Measurements from ENCODE around the gene ATP11A.

GRCh38 chr13:112852808-112853207 lies 163.0 kb downstream of the ATP11A start:
- no peak for TF ChIP-seq CTCF (IDR thresholded peaks at IDR 0.05)
- no peak for TF ChIP-seq POLR2A (IDR thresholded peaks at IDR 0.05)
